ENCODE results near the gene C3. TPM values are rescaled to one million over a fixed set of nuclear protein-coding genes. Genes with fewer than 3 reads are reported as not detected.
"Not testable (repeated sequence)": the region's sequence is repeated elsewhere in the genome, so short reads cannot be mapped to it uniquely, and the experiment has no call there.

The C3 gene
- total RNA-seq, 4 donors from 2014 or later: 89.1 to 548 (median 264) TPM

- H3K27me3 ChIP-seq: no peaks in the 10 kb centered on the region
- H3K9me3 ChIP-seq: no peaks in the 10 kb centered on the region
- H3K27ac ChIP-seq: no peak overlapping the region
- no peaks in the 10 kb centered on the region for H3K36me3 ChIP-seq
- no peak overlapping the region for H3K4me3 ChIP-seq
- DNase-seq: no peak
- no peak for TF ChIP-seq POLR2A (IDR thresholded peaks at IDR 0.05)
- no peak for TF ChIP-seq CTCF (IDR thresholded peaks at IDR 0.05)
- no peaks in the 10 kb centered on the region for H3K4me1 ChIP-seq
These were observed 68.3 kb downstream of the C3 start for GRCh38 chr19:6651965-6652804.

GRCh38 chr19:6649185-6649584 is 71.3 kb downstream of the C3 start:
- TF ChIP-seq CTCF (IDR thresholded peaks at IDR 0.05) (no peak), POLR2A (IDR thresholded peaks at IDR 0.05) (no peak)
- Histone ChIP-seq H3K9me3 (no peaks in the 10 kb centered on the region), H3K27me3 (no peaks in the 10 kb centered on the region), H3K4me3 (no peak overlapping the region), H3K27ac (no peak overlapping the region), H3K4me1 (no peaks in the 10 kb centered on the region), H3K36me3 (no peaks in the 10 kb centered on the region)
- DNase-seq: no peak

- no peak for TF ChIP-seq POLR2A (IDR thresholded peaks at IDR 0.05)
- TF ChIP-seq CTCF (IDR thresholded peaks at IDR 0.05): no peak
- Histone ChIP-seq H3K27me3 (no peaks in the 10 kb centered on the region), H3K36me3 (no peaks in the 10 kb centered on the region), H3K9me3 (no peaks in the 10 kb centered on the region), H3K4me3 (no peak overlapping the region), H3K27ac (no peak overlapping the region), H3K4me1 (no peaks in the 10 kb centered on the region)
- no peak for DNase-seq
These were observed 72.2 kb downstream of the C3 start for GRCh38 chr19:6648141-6648715.

GRCh38 chr19:6644796-6645195 is 75.7 kb downstream of the C3 start:
- Histone ChIP-seq H3K27ac (no peak overlapping the region), H3K9me3 (no peaks in the 10 kb centered on the region), H3K4me3 (no peak overlapping the region), H3K27me3 (no peaks in the 10 kb centered on the region), H3K4me1 (peaks cover 0 to 12% (median 0%) of the 10 kb centered on the region in 4 donors), H3K36me3 (no peaks in the 10 kb centered on the region)
- TF ChIP-seq CTCF (IDR thresholded peaks at IDR 0.05) (no peak), POLR2A (IDR thresholded peaks at IDR 0.05) (no peak)
- DNase-seq: no peak

- H3K9me3 ChIP-seq, H3K4me3 ChIP-seq, H3K27me3 ChIP-seq, H3K27ac ChIP-seq, DNase-seq, H3K36me3 ChIP-seq: not testable (repeated sequence)
- peaks cover 0 to 12% (median 0%) of the 10 kb centered on the region in 4 donors for H3K4me1 ChIP-seq
These were observed 80.1 kb downstream of the C3 start for GRCh38 chr19:6640333-6640732.

- TF ChIP-seq CTCF (IDR thresholded peaks at IDR 0.05) (no peak), POLR2A (IDR thresholded peaks at IDR 0.05) (no peak)
- H3K9me3 ChIP-seq: no peaks in the 10 kb centered on the region
- no peak overlapping the region for H3K4me3 ChIP-seq
- peaks cover 0 to 12% (median 0%) of the 10 kb centered on the region in 4 donors for H3K4me1 ChIP-seq
- H3K27me3 ChIP-seq: no peaks in the 10 kb centered on the region
- H3K27ac ChIP-seq: no peak overlapping the region
- H3K36me3 ChIP-seq: no peaks in the 10 kb centered on the region
- no peak for DNase-seq
These were observed 81.0 kb downstream of the C3 start for GRCh38 chr19:6639439-6639838.

Measured in Peyer's patch (tissue), 4 donors.